ENCODE data around the gene WWOX.

The WWOX gene

GRCh38 chr16:79168321-79168720 is 1068.9 kb downstream of the WWOX start:
- no peak overlapping the region for H3K4me3 Mint-ChIP-seq
- H3K9me3 Mint-ChIP-seq, result peaks cover 7% of the 10 kb centered on the region
- no peak for DNase-seq

GRCh38 chr16:79169239-79169638 is 1069.8 kb downstream of the WWOX start:
- no peak for DNase-seq
- H3K4me1 Mint-ChIP-seq (ENCODE audit: low read depth), result peaks cover 11% of the 10 kb centered on the region
- H3K27ac Mint-ChIP-seq, result no peak overlapping the region
- no peaks in the 10 kb centered on the region for H3K27me3 Mint-ChIP-seq
- H3K36me3 Mint-ChIP-seq (ENCODE audit: low read depth), result peaks cover 2% of the 10 kb centered on the region
- H3K4me3 Mint-ChIP-seq, result no peak overlapping the region
- H3K9me3 Mint-ChIP-seq, result peaks cover 7% of the 10 kb centered on the region

More at GRCh38 chr16:79168321-79168720, 1068.9 kb downstream of the WWOX start:
- Mint-ChIP-seq H3K27me3 (no peaks in the 10 kb centered on the region), H3K36me3 (ENCODE audit: low read depth) (peaks cover 2% of the 10 kb centered on the region), H3K4me1 (ENCODE audit: low read depth) (peaks cover 18% of the 10 kb centered on the region), H3K27ac (no peak overlapping the region)

GRCh38 chr16:79170555-79171246 is 1071.2 kb downstream of the WWOX start:
- H3K9me3 Mint-ChIP-seq, result peaks cover 9% of the 10 kb centered on the region
- peaks cover 2% of the 10 kb centered on the region for H3K36me3 Mint-ChIP-seq (ENCODE audit: low read depth)
- H3K27me3 Mint-ChIP-seq, result no peaks in the 10 kb centered on the region
- H3K27ac Mint-ChIP-seq, result no peak overlapping the region
- no peak for DNase-seq
- H3K4me3 Mint-ChIP-seq, result no peak overlapping the region
- peaks cover 12% of the 10 kb centered on the region for H3K4me1 Mint-ChIP-seq (ENCODE audit: low read depth)

- no peaks in the 10 kb centered on the region for H3K27me3 Mint-ChIP-seq
- H3K9me3 Mint-ChIP-seq, result peaks cover 14% of the 10 kb centered on the region
- peaks cover 2% of the 10 kb centered on the region for H3K36me3 Mint-ChIP-seq (ENCODE audit: low read depth)
- H3K4me1 Mint-ChIP-seq (ENCODE audit: low read depth), result peaks cover 16% of the 10 kb centered on the region
- DNase-seq, result no peak
- H3K4me3 Mint-ChIP-seq, result no peak overlapping the region
- H3K27ac Mint-ChIP-seq, result no peak overlapping the region
Observed at GRCh38 chr16:79171504-79171903, 1072.0 kb downstream of the WWOX start.

- Mint-ChIP-seq H3K27me3 (no peaks in the 10 kb centered on the region), H3K4me1 (ENCODE audit: low read depth) (peaks cover 16% of the 10 kb centered on the region), H3K9me3 (peaks cover 15% of the 10 kb centered on the region), H3K36me3 (ENCODE audit: low read depth) (peaks cover 2% of the 10 kb centered on the region), H3K4me3 (no peak overlapping the region), H3K27ac (no peak overlapping the region)
- DNase-seq, result no peak
Observed at GRCh38 chr16:79171931-79172705, 1072.7 kb downstream of the WWOX start.

- Mint-ChIP-seq H3K9me3 (peaks cover 9% of the 10 kb centered on the region), H3K27me3 (no peaks in the 10 kb centered on the region), H3K4me3 (no peak overlapping the region), H3K4me1 (ENCODE audit: low read depth) (peaks cover 16% of the 10 kb centered on the region), H3K36me3 (ENCODE audit: low read depth) (no peaks in the 10 kb centered on the region), H3K27ac (no peak overlapping the region)
- DNase-seq, result no peak
Observed at GRCh38 chr16:79172976-79173500, 1073.6 kb downstream of the WWOX start.

- Mint-ChIP-seq H3K36me3 (ENCODE audit: low read depth) (no peaks in the 10 kb centered on the region), H3K9me3 (peaks cover 8% of the 10 kb centered on the region), H3K4me1 (ENCODE audit: low read depth) (peaks cover 16% of the 10 kb centered on the region), H3K4me3 (no peak overlapping the region), H3K27me3 (no peaks in the 10 kb centered on the region), H3K27ac (no peak overlapping the region)
- DNase-seq, result no peak
Observed at GRCh38 chr16:79173919-79174318, 1074.5 kb downstream of the WWOX start.

GRCh38 chr16:79175286-79176057 is 1076.0 kb downstream of the WWOX start:
- no peaks in the 10 kb centered on the region for H3K36me3 Mint-ChIP-seq (ENCODE audit: low read depth)

GRCh38 chr16:79177018-79177417 is 1077.6 kb downstream of the WWOX start:
- H3K4me1 Mint-ChIP-seq (ENCODE audit: low read depth), result peaks cover 29% of the 10 kb centered on the region
- no peaks in the 10 kb centered on the region for H3K36me3 Mint-ChIP-seq (ENCODE audit: low read depth)
- no peak overlapping the region for H3K27ac Mint-ChIP-seq
- H3K4me3 Mint-ChIP-seq, result no peak overlapping the region
- no peaks in the 10 kb centered on the region for H3K27me3 Mint-ChIP-seq
- no peak for DNase-seq
- peaks cover 22% of the 10 kb centered on the region for H3K9me3 Mint-ChIP-seq

More at GRCh38 chr16:79175286-79176057, 1076.0 kb downstream of the WWOX start:
- Mint-ChIP-seq H3K27ac (no peak overlapping the region), H3K9me3 (peaks cover 17% of the 10 kb centered on the region), H3K4me3 (no peak overlapping the region), H3K27me3 (no peaks in the 10 kb centered on the region), H3K4me1 (ENCODE audit: low read depth) (peaks cover 19% of the 10 kb centered on the region)
- no peak for DNase-seq

- Mint-ChIP-seq H3K36me3 (ENCODE audit: low read depth) (no peaks in the 10 kb centered on the region), H3K9me3 (peaks cover 16% of the 10 kb centered on the region), H3K27me3 (peaks cover 3% of the 10 kb centered on the region), H3K27ac (no peak overlapping the region), H3K4me3 (no peak overlapping the region), H3K4me1 (ENCODE audit: low read depth) (peaks cover 50% of the 10 kb centered on the region)
- DNase-seq, result no peak
Observed at GRCh38 chr16:79181419-79181818, 1082.0 kb downstream of the WWOX start.

GRCh38 chr16:79182616-79183015 is 1083.2 kb downstream of the WWOX start:
- Mint-ChIP-seq H3K4me1 (ENCODE audit: low read depth) (peaks cover 50% of the 10 kb centered on the region), H3K9me3 (peaks cover 15% of the 10 kb centered on the region), H3K36me3 (ENCODE audit: low read depth) (no peaks in the 10 kb centered on the region), H3K4me3 (no peak overlapping the region), H3K27ac (no peak overlapping the region), H3K27me3 (peaks cover 3% of the 10 kb centered on the region)
- DNase-seq, result no peak

GRCh38 chr16:79183571-79183970 is 1084.1 kb downstream of the WWOX start:
- H3K36me3 Mint-ChIP-seq (ENCODE audit: low read depth), result no peaks in the 10 kb centered on the region
- peaks cover 15% of the 10 kb centered on the region for H3K9me3 Mint-ChIP-seq
- no peak for DNase-seq
- H3K4me1 Mint-ChIP-seq (ENCODE audit: low read depth), result peaks cover 55% of the 10 kb centered on the region
- H3K27me3 Mint-ChIP-seq, result peaks cover 3% of the 10 kb centered on the region
- H3K27ac Mint-ChIP-seq, result no peak overlapping the region
- H3K4me3 Mint-ChIP-seq, result no peak overlapping the region

GRCh38 chr16:79184464-79185030 is 1085.1 kb downstream of the WWOX start:
- Mint-ChIP-seq H3K4me3 (no peak overlapping the region), H3K36me3 (ENCODE audit: low read depth) (no peaks in the 10 kb centered on the region)

GRCh38 chr16:79185711-79186110 is 1086.3 kb downstream of the WWOX start:
- Mint-ChIP-seq H3K36me3 (ENCODE audit: low read depth) (no peaks in the 10 kb centered on the region), H3K27me3 (peaks cover 3% of the 10 kb centered on the region), H3K9me3 (peaks cover 4% of the 10 kb centered on the region), H3K4me3 (no peak overlapping the region), H3K27ac (no peak overlapping the region), H3K4me1 (ENCODE audit: low read depth) (peaks cover 45% of the 10 kb centered on the region)
- DNase-seq, result no peak

More at GRCh38 chr16:79184464-79185030, 1085.1 kb downstream of the WWOX start:
- H3K9me3 Mint-ChIP-seq, result peaks cover 11% of the 10 kb centered on the region
- DNase-seq, result no peak
- no peak overlapping the region for H3K27ac Mint-ChIP-seq
- peaks cover 47% of the 10 kb centered on the region for H3K4me1 Mint-ChIP-seq (ENCODE audit: low read depth)
- peaks cover 3% of the 10 kb centered on the region for H3K27me3 Mint-ChIP-seq
